GM18861 (cell line): ENCODE measurements around the gene TNFAIP2.
A peak's percentile ranks its signal among the peaks of the same experiment; 100 is the strongest.

Experiments used
- ATAC-seq: cut with Tn5 transposase; IDR thresholded peaks from one replicate; pipeline ENCODE4 v1.9.1; 2021; ENCODE audit not compliant: unreplicated experiment

The TNFAIP2 gene

DNA sequence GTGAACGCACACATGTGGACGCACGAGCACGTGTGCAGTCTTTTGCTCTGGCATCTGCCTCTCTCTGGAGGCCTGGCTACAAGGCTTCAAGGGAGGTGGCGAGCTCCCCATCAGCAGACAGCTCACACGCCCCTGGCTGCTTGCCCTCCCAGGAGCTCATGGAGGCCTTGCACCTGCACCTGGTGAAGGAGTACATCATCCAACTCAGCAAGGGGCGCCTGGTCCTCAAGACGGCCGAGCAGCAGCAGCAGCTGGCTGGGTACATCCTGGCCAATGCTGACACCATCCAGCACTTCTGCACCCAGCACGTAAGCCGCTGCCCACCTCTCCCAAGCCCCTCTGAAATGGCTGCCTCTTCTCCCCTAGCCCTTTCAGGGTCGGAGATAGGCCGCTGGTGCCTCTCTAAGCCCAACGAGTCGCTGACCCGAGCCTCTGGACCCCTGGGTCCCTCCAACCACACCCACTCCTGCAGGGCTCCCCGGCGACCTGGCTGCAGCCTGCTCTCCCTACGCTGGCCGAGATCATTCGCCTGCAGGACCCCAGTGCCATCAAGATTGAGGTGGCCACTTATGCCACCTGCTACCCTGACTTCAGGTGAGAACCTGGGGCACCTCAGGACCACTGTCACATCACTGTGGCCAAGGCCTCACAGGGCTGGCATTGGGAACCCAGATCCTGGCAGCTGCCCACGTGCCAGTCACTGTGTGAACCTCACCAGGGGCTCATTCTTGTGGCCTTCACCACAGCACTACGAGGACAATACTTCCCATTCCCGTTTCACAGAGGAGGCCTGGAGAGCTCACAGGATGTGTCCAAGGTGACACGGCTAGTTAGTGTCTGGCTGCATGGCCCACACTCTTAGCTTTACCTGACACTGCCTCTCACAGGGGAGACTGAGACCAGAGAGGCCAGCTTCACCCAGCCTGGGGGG lies 10.2 kb downstream of the TNFAIP2 start:
- ATAC-seq, result no peak

DNA sequence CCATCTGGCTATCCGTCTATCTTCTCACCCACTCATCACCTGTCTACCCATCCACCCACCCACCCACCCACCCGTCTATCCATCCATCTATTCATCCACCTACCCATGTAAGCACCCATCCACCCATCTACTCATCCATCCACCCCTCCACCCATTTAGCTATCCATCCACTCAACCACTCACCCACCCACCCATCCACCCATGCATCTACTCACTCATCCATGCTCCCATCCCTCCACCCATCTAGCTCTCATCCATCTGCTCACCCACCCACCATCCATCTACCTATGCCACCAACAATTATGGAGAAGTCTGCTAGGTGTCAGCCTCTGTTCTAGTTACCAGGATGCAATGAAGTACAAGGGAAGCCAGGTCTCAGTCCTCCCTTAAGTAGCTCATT lies 11.1 kb downstream of the TNFAIP2 start:
- ATAC-seq, result no peak

DNA sequence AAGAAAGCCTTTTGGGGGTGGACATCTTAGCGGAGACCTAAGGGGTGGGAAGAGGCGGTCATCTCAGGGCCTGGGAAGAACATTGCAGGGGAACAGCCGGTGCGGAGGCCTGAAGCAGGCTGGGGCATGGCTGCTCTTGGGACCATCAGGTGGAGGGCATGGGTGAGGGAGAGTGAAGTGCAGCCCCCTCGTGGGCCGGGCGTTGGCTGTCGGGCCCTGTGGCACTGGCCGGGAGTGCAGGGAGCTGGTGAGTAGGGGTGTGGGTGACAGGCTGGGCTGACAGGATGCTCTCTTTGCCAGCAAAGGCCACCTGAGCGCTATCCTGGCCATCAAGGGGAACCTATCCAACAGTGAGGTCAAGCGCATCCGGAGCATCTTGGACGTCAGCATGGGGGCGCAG lies 11.7 kb downstream of the TNFAIP2 start:
- no peak for ATAC-seq

DNA sequence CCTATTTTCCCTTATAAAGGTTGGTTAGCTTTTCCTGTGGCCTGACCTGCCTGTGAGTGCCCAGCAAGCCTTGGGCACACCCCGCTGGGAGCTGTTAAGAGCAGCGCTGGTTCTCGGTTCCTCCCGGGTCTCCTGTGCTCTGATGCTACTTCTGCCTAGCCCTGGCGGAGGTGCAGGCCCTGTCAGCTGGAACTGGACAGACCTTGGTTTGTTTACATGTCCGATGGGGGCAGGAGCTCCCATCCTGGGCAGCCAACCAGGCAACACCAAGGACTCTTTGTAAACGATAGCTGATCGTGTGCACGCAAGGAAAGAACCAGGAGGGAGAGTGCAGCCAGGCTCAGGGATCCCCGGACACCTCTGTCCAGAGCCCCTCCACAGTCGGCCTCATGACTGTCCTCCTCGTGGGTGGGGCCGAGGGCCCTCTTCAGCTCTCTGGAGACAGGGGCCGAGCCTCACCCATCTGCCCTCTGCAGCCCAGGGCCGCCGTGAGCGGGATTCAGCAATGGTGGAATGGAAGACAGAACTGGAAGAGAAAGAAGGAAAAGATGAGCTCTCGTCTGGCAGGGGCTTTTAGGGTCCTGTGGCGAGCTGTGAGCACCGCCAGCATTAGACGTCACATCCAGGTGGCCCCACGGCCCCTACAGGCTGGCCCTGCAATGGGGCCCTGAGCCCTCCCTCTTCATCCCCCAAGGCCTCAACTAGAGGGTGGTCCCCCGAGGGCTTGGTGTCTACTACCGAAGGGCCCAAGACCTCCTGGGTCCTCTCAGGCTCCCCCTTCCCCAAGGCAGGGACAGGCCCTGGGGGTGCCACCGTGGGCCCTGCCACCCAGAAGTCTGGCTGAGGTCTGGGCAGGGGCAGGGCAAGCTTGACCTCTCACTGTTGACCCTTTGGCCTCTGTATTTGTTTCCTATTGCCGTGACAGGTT lies 12.3 kb downstream of the TNFAIP2 start:
- no peak for ATAC-seq

DNA sequence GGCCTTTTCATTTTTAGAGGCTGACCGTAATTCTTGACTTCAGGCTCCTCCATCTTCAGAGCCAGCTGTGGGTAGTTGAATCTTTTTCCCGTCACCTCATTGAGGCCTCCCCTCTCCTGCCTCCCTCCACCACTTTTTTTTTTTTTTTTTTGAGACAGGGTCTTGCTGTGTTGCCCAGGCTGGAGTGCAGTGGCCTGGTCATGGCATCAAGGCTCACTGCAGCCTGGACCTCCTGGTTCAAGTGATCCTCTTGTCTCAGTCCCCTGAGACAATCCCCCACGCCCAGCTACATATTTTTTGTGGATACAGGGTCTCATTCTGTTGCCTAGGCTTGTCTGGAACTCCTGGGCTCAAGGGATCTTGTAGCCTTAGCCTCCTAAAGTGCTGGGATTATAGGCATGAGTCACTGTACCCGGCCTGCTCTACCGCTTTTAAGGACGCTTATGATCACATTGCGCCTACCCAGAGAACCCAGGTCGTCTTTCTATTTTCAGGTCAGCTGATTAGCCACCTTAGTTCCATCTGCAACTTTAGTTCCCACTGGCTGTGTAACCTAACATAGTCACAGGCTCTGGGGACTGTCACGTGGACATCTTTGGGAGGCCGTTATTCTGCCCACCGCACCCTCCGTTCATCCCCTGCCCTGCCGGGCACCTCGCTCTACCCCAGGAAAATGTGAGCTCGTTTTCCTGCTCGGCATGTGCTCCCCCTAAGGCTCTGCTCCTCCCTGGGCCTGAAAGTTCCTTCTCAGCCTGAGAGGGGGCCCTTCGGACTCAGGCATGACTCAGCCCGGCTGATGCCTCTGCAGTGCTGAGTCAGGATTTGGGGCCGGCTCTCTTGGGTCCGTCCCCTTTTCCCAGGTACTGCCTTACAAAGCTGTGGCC lies 13.4 kb downstream of the TNFAIP2 start:
- ATAC-seq, result no peak

DNA sequence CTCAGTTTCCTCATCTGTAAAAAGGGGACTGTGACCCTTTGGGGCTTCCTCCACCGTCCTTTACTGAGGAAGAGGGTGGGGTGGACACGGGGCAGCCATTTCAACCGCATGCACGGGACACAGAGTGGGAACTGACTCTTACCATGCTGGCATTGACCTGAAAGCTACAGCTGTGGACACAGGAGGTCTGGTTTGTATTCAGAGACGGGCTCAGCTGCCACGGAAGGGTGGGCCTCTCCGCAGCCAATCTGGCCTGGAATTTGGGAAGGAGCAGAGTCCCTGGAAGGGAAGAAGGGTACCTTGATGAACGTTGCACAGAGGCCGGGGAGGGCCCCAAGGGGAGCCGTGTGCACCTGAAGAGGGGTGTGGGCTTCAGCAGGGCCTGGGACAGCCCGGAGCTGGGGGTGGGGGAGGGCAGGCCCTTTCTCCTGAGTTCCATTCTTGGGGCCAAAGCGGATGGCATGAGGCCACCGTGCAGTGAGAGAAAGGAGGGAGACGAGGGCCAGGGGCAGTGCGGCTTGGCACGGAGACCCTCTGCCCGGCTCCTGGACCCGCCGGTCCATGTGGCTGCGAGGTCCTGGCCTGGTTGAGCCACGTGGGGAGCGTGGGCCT lies 14.5 kb downstream of the TNFAIP2 start:
- ATAC-seq, result no peak

DNA sequence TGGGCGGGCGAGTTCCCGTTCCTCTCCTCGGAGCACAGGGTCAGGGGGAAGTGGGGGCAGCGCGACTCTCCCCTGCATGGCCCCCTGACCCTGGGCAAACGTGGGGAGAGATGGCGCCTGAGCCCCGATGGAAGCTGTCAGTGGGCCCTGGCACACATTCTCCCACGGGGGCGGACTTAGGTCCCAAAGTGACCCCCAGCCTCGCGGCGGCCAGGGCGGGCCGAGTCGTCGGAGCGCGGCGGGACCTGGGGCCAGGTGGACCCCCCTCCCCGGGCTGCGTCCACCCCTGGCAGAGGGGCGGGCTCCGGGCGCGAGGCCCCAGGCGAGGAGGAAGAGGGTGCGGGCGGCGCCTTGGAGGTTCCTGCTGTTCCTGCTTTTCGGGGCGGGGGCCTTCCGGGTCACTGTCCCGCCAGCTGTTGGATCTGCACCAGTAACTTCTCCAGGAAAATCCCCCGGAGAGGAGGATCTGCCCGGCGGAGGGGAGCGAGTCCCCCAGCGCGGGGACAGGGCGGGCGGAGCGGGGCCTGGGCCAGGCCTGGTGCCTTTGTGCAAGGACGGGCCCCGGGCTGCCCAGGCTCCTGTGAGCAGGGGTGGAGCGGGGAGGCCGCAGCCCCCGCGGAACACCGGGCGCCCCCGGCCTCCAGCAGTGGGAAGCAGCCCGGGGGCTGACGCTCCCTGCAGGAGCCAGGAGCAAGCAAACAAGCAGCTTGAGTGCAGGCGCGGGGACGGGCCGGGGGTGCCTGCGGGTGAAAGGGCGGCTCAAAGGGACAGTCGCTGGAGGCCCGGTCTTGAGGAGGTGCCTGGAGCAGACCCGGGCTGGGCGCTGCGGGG lies 15.3 kb downstream of the TNFAIP2 start:
- no peak for ATAC-seq

DNA sequence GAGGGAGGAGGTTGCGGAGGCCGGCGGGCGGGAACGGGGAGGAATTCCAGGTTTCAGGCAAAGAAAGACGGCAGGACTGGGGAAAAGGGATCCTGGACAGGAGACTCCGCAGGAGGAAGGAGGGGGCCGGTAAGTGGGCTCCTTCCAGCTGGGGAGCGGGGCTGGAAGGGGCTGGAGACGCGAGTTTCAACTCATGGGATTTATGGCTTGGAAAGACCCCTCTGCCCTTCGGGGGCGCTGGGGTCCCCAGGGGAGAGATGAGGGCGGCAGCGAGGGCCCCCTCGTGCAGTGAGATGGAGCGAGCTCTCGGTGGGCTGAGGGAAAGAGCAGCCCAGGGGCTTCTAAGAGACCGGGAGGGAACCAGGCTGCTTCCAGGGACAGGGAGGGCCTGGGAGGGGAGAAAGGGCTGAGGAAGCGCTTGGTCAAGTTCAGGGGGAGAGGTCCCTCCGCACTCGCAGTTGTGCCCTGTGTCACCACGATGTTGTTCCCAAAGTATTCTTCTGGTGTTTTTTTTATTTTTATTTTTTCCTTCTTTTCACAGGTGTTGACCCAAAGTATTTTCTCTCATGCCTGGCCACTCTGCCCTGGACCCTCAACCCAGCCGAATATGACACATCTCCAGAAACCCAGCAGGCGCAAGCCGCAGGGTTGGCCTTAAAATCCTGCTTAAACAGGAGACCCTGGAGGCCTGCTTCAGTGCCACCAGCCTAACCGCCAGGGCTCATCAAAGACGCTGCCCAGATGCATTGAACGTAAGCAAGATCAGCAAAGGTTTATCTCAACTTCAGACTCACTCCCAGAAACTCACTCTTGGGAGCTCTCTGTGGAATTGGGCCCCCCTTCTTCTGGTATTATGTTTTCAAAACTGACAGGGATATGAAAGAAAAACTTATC lies 16.1 kb downstream of the TNFAIP2 start:
- ATAC-seq, result no peak

DNA sequence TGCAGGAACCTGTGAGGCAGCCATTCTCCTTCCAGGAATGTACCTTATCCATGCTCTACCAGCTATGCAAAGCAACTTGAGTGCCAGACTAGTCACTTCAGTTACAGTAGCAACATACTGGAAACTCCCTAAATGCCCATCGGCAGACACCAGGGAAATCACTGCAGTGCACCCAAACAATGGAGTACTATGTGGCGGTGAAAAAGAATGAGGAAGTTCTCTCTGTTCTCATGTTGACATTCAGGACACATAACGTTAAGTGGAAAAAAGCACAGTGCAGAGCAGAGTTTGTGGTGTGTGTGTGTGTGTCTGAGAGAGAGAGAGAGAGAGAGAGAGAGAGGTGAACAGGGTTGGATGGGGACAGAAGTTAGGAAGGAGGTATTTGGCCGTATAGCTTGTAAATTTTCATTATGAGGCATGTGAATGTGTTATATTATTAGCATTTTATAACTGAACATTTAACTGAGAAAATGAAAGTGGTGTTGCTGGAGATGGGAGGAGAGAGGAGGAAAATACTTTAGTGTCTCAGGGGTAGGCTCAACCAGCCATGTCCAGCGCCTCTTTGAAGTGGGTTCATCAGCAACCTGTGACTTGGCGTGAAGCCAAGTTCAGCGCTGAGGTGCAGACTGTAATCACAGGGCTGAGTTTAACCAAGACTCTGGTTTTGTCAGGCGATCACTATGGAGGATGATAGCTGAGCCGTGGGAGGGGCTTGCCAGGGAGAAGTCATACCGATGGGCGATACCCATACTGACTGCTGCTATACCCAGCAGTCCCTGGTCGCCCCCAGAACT lies 17.3 kb downstream of the TNFAIP2 start:
- peak; percentile 59 for ATAC-seq

DNA sequence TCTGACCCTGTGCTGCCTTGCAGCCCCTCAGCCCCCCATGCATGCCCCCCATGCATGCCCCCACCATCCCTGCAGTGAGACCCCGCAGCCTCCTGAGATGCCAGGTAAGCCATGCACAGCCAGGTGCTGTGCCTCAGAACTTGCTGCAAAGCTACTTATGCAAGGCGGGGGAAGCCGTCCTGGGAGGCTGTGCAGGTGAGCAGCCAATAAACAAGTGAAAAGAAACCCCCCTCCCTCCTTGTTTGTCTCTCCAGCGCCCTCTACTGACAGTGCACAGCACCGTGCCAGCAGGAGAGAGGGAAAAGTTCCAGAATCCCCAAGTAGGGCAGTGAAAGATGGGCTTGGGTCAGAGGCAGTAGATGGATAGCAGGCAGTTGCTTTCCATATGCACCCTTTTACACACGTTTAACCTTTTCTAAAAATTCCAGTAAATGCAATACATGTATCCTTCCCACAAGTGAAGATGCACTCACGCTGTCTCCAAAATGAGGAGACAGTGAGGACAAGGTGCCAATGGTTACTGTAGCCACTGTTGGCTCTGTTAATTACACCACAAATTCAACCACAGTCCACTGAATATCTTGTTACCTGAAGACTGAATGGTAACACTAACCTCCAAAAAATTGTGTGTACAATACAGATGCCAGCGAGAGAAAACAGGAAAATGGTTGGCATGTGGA lies 18.0 kb downstream of the TNFAIP2 start:
- no peak for ATAC-seq

DNA sequence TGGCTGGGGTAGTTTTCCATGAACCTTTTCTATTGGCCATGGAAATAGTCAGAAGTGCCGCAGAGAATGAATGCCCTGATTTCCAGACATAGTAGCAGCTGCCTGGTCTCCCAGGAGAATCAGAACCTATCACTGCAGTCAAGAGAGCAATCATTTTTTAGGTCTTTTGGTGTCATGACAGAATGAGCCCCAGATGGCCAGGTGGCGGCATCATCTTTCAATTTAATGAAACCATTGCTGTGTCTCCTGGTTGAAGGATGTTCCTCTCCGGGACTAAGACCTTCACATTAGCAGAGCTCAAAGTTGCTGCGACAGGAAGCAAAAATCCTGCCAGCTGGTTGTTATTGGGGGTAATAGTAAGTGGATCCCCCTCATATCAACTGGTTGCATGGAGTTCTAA lies 18.8 kb downstream of the TNFAIP2 start:
- no peak for ATAC-seq

DNA sequence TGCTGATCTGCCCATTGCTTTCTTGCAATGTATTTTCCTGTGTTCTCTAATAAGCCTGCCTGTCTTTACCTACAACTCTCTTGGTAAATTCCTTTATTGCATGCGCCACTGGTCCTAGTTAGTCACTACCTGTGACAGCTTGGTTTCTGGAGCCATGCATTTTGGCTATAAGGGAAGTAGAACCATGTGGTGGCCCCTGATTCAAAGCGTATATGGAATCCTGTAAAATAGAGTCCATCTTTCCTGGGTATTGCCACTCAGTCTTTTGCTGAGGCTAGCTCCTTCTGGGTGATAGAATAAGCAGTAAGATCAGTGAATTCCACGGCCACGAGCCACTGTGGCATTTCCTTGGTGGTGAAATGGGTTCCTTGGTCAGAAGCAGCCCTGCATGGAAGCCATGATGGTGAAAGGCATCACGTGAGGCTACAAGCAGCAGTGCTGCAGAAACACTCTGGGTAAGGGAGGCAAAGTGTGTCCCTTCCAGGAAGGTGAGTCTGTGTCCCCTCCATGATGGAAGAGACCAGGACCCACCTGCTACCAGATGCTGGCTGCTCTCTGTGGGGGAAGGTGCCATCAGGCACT lies 19.6 kb downstream of the TNFAIP2 start:
- no peak for ATAC-seq

DNA sequence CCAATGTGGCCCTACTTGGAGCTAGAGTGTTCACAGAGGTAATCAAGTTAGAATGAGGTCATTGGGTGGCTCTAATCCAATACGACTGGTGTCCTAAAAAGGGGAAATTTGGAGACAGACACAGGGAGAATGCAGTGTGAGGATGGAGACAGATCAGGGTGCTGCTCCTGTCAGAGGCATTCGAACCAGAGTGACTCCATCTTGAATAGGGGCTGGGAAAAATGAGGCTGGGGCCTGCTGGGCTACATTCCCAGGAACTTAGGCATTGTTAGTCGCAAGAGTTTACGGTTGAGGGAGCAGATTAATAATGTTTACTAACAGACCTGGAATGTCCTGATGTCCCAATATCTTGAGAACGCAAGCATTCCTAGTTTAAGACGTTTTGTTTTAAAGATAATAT lies 20.2 kb downstream of the TNFAIP2 start:
- no peak for ATAC-seq

DNA sequence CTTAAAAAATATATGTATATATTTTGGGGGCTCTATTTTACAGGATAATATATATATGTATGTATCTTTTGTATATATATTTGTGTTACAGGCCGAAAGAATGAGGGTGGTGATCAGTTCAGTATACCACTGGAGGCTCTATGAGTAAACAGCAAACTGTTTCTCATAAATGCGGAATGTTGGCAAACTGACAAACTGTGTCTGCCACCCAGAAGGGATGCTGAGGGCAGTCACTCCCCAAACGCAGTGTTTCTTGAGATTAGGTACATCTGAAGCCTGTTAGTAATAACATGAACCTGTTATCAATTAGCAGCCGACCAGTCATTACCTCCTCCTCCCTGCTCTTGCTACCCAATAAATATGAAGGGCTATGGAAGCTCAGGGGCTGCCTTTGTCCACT lies 20.8 kb downstream of the TNFAIP2 start:
- no peak for ATAC-seq

DNA sequence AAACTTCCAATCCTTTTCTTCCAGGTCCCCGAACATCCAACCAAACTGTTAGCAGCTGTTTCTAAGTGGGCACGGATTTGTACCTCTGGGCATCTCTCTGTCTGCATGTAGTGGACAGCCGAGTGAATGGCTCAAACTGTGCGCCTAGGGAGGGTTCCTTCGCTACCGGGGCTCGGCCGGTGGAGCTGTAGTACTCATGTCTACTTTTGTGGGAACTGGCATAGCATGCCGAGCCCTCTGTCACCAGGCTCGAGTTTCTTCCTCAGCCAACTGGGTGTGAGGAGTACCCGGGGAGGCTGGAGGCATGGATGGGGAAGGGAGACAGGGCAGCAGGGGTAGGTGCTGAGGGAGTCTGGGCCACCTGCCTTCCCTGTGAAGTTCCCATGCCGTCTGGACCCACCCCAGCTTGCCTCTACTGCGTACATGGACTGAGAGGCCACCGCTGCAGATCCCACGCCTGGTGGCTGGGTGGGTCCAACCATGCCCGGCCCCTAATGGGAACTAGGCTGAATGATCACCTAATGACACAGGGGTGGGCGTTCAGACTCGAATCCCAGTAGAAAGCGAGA lies 23.0 kb downstream of the TNFAIP2 start:
- ATAC-seq, result no peak
